Stomach (tissue), 9 donors: ENCODE measurements around the gene BCR. TPM values are rescaled to one million over a fixed set of nuclear protein-coding genes. Genes with fewer than 3 reads are reported as not detected.

ENCODE experiments used
- DNase-seq, 2 donors: peaks; one replicate each; pipeline versions ENCODE4 v3.0.0 to v3.0.0-alpha.2; 2013 to 2019
- H3K27ac ChIP-seq, 5 donors: fragments of 200-600 bp in 4 of 5; sonication (generic) in 4 of 5; one replicate each; pipeline ENCODE4 v1.5.1; 2013 to 2019; ENCODE audit warnings: mild to moderate bottlenecking in 1 of 5, moderate library complexity in 1 of 5
- H3K27me3 ChIP-seq, 3 donors: fragments of 200-600 bp; sonication (generic); one replicate each; pipeline ENCODE4 v1.5.1; 2017 to 2019; ENCODE audit warnings: mixed run types in 1 of 3
- H3K36me3 ChIP-seq, 4 donors: fragments of 200-600 bp; sonication (generic); 1 replicate in 3 of 4; 2 replicates in 1 of 4; pipeline ENCODE4 v1.5.1; 2016 to 2019
- H3K4me1 ChIP-seq, 4 donors: fragments of 200-600 bp; sonication (generic); one replicate each; pipeline ENCODE4 v1.5.1; 2016 to 2019
- H3K4me3 ChIP-seq, 4 donors: fragments of 200-600 bp; sonication (generic) in 3 of 4; one replicate each; pipeline ENCODE4 v1.5.1; 2016 to 2019; ENCODE audit warnings: mild to moderate bottlenecking in 1 of 4
- H3K9me3 ChIP-seq, 4 donors: fragments of 200-600 bp; sonication (generic); one replicate each; pipeline ENCODE4 v1.5.1; 2016 to 2019
- EP300 ChIP-seq: sonication (generic); formaldehyde crosslinking; IDR thresholded peaks from one replicate; pipeline ENCODE4 v1.6.1; 2017; ENCODE audit warnings: antibody characterized with exemption
- POLR2A ChIP-seq, 4 donors: fragments of 450-650 bp; IDR thresholded peaks; one replicate each; pipeline ENCODE4 v1.6.1; 2016; ENCODE audit warnings: antibody characterized with exemption in 4 of 4, control low read depth in 2 of 4, mild to moderate bottlenecking in 1 of 4, moderate library complexity in 1 of 4
- POLR2AphosphoS5 ChIP-seq, 3 donors: sonication (generic); formaldehyde crosslinking; IDR thresholded peaks; one replicate each; pipeline ENCODE4 v1.6.1; 2016; ENCODE audit warnings: antibody characterized with exemption in 3 of 3
- WGBS, 5 donors: extraction: QIAGEN DNeasy Blood & Tissue Kit in 3 of 5; methylation state at CpG; one replicate each; pipeline versions ENCODE4 v1.1.5 to v1.1.7; 2013 to 2018; 5-methylcytosine and 5-hydroxymethylcytosine counted together
- intact Hi-C: fragments of 100-400 bp; cut with DNase I; formaldehyde crosslinking; loops from one replicate; pipeline ENCODE4 v1.15.1; 2023; ENCODE audit warnings: low total_unique reads
- polyA plus RNA-seq, 3 donors: library from polyadenylated mRNA; stranded (reverse); fragments of 200-250 nt; gene quantifications; one replicate each; pipeline ENCODE4 v1.2.3, GENCODE V29; 2013
- total RNA-seq, 5 donors: library from RNA; depleted of rRNA; stranded (reverse); fragments of >200 nt; gene quantifications; one replicate each; pipeline versions ENCODE4 v1.1.0 to v1.2.3, GENCODE V29; 2014 to 2016
- TF ChIP-seq, protein P1 (sequence below), 7 experiments: fragments of 450-650 bp in 4 of 7; fragments of 200-600 bp in 3 of 7; sonication (generic) in 3 of 7; IDR thresholded peaks; one replicate each; pipeline ENCODE4 v1.5.1; 2016 to 2019; ENCODE audit warnings: antibody characterized with exemption in 7 of 7, control low read depth in 2 of 7, mild to moderate bottlenecking in 1 of 7
- donor health status: healthy with polysubstance abuse.
- donor health status: Bipolar disorder and iron deficiency.
- donor health status: healthy.

BCR gene
- total and polyA plus RNA-seq, 8 donors: 10.4 to 80.1 (median 19.6) TPM

- WGBS, 5 donors: 85 to 90% (median 89%) methylated on average over 14 to 22 of the region's 22 CpGs
Observed at GRCh38 chr22:23283591-23284503, 103.5 kb downstream of the BCR start.

GRCh38 chr22:23284504-23285033 is 104.3 kb downstream of the BCR start:
- H3K36me3 ChIP-seq: peaks cover 27 to 96% (median 78%) of the 10 kb centered on the region in 4 donors
- TF ChIP-seq POLR2A (IDR thresholded peaks at IDR 0.05) (no peak), EP300 (no peak), POLR2AphosphoS5 (IDR thresholded peaks at IDR 0.05) (no peak)
- TF ChIP-seq, protein P1, sequence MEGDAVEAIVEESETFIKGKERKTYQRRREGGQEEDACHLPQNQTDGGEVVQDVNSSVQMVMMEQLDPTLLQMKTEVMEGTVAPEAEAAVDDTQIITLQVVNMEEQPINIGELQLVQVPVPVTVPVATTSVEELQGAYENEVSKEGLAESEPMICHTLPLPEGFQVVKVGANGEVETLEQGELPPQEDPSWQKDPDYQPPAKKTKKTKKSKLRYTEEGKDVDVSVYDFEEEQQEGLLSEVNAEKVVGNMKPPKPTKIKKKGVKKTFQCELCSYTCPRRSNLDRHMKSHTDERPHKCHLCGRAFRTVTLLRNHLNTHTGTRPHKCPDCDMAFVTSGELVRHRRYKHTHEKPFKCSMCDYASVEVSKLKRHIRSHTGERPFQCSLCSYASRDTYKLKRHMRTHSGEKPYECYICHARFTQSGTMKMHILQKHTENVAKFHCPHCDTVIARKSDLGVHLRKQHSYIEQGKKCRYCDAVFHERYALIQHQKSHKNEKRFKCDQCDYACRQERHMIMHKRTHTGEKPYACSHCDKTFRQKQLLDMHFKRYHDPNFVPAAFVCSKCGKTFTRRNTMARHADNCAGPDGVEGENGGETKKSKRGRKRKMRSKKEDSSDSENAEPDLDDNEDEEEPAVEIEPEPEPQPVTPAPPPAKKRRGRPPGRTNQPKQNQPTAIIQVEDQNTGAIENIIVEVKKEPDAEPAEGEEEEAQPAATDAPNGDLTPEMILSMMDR (IDR thresholded peaks at IDR 0.05): no peak
- no peaks in the 10 kb centered on the region for H3K27me3 ChIP-seq
- no peak for DNase-seq
- WGBS, 5 donors: 89 to 94% (median 93%) methylated on average over 4 to 10 of the region's 10 CpGs
- peak overlapping the region in 1 of 5 donors; percentile 87 for H3K27ac ChIP-seq
- intact Hi-C loops: loop anchor here (5.0 kb wide), 1 partner anchor 107 kb away; no protein-coding TSS in a partner anchor
- no peaks in the 10 kb centered on the region for H3K9me3 ChIP-seq
- peaks cover 22 to 49% (median 30%) of the 10 kb centered on the region in 4 donors for H3K4me1 ChIP-seq
- H3K4me3 ChIP-seq: no peak overlapping the region

More at GRCh38 chr22:23283591-23284503, 103.5 kb downstream of the BCR start:
- Histone ChIP-seq H3K4me3 (no peak overlapping the region), H3K36me3 (peaks cover 23 to 91% (median 71%) of the 10 kb centered on the region in 4 donors), H3K4me1 (peaks cover 22 to 50% (median 37%) of the 10 kb centered on the region in 4 donors), H3K27ac (peak overlapping the region in 4 of 5 donors; percentile 8 to 87 (median 82)), H3K27me3 (no peaks in the 10 kb centered on the region), H3K9me3 (no peaks in the 10 kb centered on the region)
- intact Hi-C loops: loop anchor here (5.0 kb wide), 1 partner anchor 107 kb away; no protein-coding TSS in a partner anchor
- DNase-seq: no peak
- no peak for TF ChIP-seq POLR2A (IDR thresholded peaks at IDR 0.05)
- TF ChIP-seq, protein P1 (IDR thresholded peaks at IDR 0.05): no peak
- TF ChIP-seq POLR2AphosphoS5 (IDR thresholded peaks at IDR 0.05): peak in 1 of 3 donors; percentile 39
- TF ChIP-seq EP300: no peak

- WGBS, 5 donors: 89 to 96% (median 93%) methylated on average over 8 of the region's 8 CpGs
- Histone ChIP-seq H3K9me3 (no peaks in the 10 kb centered on the region), H3K27me3 (no peaks in the 10 kb centered on the region), H3K27ac (peak overlapping the region in 2 of 5 donors; percentile 11 to 87), H3K4me3 (no peak overlapping the region), H3K36me3 (peaks cover 30 to 96% (median 81%) of the 10 kb centered on the region in 4 donors), H3K4me1 (peaks cover 22 to 49% (median 32%) of the 10 kb centered on the region in 4 donors)
- intact Hi-C loops: no loop called here
- no peak for TF ChIP-seq POLR2AphosphoS5 (IDR thresholded peaks at IDR 0.05)
- no peak for TF ChIP-seq POLR2A (IDR thresholded peaks at IDR 0.05)
- TF ChIP-seq, protein P1 (IDR thresholded peaks at IDR 0.05): no peak
- TF ChIP-seq EP300: no peak
- DNase-seq: no peak
Observed at GRCh38 chr22:23285236-23285635, 104.9 kb downstream of the BCR start.

DNA sequence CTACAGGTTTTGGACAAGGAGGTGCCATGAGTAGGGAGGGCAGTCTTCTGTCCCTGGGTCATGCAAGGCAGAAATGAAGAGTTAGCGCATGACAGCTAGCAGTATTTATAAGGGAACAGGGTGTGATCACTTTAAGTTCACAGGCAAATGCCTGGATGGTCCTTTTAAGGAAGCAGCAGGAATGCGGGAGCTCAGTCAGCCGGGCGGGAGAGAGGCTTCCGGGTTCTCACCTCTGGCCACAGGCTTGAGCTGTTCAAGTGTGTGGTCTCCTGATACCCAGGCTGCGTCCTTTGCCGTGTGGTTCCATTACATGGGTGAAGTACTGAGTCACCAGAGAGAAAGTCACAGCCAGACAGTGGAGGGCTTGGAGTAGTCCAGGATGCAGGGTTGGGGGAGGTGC is 105.4 kb downstream of the BCR start:
- no peak for DNase-seq
- WGBS, 5 donors: 74 to 96% (median 94%) methylated on average over 7 of the region's 7 CpGs
- TF ChIP-seq POLR2AphosphoS5 (IDR thresholded peaks at IDR 0.05): no peak
- TF ChIP-seq EP300: no peak
- TF ChIP-seq, protein P1 (IDR thresholded peaks at IDR 0.05): no peak
- no peak for TF ChIP-seq POLR2A (IDR thresholded peaks at IDR 0.05)
- H3K9me3 ChIP-seq: no peaks in the 10 kb centered on the region
- no peaks in the 10 kb centered on the region for H3K27me3 ChIP-seq
- no peak overlapping the region for H3K4me3 ChIP-seq
- peaks cover 25 to 50% (median 37%) of the 10 kb centered on the region in 4 donors for H3K4me1 ChIP-seq
- H3K27ac ChIP-seq: peak overlapping the region in 2 of 5 donors; percentile 11 to 87
- intact Hi-C loops: no loop called here
- H3K36me3 ChIP-seq: peaks cover 30 to 96% (median 80%) of the 10 kb centered on the region in 4 donors
